ENCODE data around the gene SLC22A31.

Gene SLC22A31

DNA sequence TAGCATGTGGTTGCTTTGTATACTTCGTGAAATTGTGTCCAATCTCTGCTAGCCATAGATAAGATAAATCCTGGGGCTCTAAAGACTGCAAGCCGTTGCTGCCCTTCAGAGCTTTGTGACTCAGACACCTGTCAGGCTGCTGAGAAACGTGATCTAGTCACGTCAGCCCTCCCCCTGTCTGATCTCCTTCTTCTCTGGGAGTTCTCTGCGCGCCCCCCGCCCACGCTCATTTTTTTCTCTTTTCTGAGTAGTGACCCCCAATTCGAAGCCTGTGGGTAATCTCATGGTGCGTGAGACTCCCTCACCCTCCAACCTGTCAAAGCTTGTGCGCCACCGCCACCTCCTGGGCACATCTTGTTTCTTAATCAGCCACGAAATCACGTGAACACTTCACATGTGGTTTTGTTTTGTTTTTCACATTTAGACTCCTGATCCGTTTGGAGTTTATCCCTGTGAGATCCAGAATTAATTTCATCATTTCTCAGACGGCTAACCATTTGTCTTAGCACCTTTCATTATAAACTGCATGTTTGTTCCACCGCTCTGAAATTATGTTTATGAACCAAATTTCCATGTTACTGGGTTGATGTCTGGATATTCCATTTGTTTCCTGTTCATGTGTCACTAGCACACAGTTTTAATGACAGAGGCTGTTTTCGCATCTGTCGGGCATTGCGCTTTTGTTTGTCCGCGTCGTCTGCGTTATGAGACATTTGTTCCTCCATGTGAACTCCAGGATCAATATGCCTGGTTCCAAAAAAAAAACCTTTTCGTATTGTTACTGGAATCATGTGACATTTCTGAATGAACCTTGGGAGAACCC, 16.2 kb upstream of the SLC22A31 start:
- peak; percentile 52 for DNase-seq (ENCODE audit: low read depth)

DNA sequence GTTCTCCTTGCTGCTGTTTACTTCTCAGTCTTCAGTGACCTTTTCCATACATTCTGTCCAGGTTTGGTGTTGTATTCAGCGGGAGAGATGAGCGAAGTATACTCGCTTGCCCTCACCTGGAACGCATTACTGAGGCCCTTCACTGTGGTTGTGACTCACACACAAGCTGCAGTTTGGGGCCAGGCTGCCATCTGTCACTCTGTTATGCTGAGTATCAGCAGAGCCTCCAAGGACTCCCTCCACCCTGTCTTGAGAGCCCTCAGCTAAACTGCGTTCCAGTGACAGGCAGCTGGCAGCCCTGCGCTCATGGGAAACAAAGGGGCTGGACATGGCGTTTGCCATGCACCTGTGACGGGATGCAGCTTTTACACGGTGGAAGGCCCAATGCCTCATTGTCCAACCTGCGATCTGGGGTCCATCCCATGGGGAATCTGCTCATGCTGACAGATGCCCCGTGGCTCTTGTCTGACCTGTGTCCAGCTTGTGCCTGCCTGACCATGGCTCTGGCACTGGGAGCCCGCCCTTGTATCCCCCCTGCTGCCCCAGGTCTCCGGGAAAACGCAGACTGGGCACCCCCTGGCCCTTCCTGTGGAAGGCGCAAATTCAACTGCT, 10.7 kb upstream of the SLC22A31 start:
- peak; percentile 52 for DNase-seq (ENCODE audit: low read depth)

DNA sequence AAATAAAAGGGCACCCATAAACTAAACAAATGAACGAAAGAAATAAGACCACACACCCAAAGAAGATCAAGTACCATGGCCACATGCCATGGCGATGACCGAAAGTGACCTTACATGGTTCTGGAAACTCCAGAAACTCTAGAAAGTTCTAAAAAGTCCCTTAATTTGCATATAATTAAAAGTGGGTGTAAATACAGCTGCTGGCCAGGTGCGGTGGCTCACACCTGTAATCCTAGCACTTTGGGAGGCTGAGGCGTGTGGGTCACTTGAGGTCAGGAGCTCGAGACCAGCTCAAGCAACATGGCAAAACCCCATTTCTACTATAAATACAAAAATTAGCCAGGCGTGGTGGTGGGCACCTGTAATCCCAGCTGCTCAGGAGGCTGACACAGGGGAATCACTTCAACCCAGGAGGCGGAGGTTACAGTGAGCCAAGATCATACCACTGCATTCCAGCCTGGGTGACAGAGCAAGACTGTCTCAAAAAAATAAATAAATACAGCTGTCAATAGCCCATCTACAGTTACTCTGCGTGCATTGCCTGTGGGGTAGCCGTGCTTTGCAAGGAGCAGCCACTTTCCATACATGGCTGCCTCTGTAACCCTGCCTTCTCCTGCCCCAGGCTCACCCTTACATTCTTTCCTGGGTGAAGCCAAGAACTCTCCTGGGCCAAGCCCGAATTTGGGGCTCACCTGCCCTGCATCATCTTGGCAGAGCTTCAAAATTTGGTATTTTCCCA, 10.0 kb upstream of the SLC22A31 start:
- DNase-seq (ENCODE audit: low read depth) = no peak

DNA sequence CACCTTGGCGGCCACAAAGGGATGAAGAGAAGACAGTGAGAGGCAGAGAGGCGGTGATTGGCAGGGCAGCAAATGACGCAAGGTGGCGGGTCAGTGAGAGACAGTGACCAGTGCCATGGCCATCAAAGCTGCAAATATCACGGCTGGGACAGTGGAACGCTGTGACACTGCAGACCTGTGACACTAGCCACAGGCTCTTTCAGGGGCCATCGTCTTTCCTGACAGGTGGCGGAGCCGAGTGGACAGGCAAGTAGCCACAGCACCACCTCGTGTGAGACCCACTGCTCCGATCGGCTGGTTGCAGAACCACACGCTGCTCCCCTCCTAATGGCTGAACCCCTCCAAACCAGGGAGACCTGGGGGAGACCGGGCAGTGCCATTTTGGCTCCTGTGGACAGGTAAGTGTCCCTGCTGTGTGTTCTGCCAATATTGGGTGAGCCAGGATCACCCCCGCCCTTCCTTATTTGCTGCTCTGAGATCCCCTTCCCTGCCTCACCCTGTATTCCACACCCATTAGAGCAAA, 9.2 kb upstream of the SLC22A31 start:
- DNase-seq (ENCODE audit: low read depth) = no peak

DNA sequence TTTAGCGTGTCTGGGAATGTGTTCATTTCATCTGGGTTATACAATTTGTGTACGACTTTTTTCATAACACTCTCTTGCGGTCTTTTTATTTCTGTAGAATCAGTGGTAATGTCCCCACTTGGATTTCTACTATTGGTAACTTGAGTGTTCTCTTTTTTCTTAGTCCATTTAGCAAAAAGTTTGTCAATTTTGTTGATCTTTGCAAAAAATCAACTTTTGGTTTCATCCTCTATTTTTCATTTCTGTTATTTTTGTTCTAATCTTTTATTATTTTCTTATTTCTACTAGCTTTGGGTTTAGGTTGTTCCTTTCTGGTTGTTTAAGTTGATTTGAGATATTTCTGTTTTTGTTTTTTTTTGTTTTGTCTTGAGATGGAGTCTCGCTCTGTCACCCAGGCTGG, 7.7 kb upstream of the SLC22A31 start:
- no peak for DNase-seq (ENCODE audit: low read depth)

DNA sequence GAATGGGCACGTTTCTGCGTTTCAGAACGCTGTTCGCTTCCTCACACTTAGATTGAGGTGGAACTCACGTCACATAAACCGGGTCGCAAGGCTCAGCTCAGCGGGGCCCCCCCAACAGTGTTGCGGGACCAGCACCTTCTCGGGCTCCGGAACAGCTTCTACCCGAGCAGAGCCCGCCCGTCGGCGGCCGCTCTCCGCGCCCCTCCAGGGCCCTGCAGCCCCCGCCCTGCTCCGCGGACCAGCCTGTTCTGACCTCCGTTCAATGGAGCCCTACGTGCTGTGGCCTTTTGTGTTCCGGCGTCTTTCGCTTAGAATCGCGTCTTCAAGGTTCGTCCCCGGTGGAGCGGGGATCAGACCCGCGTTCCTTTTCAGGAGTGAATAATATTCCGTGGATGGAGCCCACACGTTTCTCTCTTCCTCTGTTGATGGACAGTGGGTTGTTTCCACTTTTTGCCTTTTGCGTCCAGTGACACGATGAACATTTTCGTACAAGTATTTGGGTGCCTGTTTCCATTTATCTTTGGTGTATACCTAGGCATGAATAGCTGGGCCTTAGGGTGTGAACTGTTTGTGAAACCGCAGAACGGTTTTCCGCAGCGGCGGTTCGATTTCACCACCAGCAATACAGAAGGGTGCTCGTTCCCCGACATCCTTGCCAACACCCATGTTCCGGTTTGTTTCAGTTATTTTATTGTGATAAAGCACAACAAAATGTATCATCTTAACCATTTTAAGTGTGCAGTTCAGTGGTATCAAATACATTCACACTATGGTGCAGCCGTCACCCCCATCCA, 2.3 kb upstream of the SLC22A31 start:
- no peak for DNase-seq (ENCODE audit: low read depth)

DNA sequence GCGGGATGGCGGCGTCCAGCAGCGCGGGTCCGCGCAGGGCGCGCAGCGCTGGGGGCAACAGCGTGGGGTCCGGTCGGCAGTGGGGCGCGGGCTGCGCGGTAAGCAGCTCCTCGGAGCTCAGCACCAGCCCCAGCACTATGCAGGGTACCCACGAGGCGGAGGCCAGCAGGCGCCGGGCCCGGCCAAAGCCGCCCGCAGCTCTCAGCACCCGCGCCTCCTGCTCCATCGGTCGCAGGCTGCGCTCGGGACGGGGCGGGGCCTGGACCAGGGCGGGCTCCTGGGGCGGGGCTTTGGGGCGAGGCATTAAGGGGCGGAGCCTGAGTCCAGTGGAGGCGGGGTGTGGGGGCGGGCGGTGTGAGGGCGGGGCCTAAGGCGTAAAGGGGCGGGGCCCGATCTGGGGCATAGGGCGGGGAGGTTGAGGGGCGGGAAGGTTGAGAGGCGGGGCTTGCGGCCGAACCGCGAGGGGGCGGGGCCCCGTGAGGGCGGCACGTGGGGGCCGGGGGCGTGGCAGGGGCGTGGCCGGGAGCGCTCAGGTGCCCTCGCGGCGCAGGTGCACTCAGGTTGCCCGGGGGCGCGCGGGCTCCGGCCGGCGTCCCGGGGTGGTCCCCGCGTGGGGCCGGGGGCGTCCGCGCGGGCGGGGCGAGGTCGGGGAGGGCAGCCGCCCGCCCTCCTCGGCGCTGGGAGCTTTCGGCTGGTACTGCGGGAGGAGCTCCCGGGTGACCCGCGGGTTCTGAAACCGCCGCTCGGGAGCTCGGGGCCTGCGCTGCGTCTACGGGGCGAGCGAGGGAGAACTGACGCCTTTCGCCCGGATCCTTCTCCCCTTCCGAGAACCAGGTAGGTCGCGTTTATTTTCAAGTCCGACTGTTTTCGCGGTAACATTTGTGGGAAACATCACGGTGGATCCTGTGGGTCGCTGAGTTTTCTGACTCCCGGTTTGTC, 1.4 kb upstream of the SLC22A31 start:
- no peak for DNase-seq (ENCODE audit: low read depth)

DNA sequence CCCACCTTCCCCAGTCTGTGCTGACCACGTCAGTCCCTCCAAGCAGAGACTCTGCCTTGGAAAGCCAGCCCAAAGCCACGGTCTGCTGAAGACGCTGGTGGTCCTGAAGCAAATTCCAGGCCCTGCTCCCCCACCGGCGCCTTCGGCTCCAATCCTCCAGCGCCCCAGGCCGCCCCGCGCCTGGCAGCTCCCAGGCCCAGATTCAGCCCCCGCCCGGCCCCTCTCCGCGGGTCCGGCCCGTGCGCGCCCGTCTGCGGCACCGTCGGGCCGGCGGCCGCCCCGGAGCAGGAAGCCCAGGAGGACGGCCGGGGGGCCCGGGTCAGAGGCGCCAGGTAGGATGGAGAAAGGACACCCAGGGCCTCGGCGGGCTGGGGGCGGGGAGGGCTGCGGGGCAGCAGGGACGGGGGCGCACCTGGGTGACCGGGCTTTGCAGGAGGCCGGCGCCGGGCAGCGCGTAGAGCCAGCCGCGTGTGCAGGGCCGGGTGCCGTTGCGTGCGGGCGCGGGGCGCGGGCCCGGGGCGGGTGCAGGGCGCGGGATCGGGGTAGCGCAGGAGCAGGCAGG, 594 bp upstream of the SLC22A31 start:
- DNase-seq (ENCODE audit: low read depth) = no peak

DNA sequence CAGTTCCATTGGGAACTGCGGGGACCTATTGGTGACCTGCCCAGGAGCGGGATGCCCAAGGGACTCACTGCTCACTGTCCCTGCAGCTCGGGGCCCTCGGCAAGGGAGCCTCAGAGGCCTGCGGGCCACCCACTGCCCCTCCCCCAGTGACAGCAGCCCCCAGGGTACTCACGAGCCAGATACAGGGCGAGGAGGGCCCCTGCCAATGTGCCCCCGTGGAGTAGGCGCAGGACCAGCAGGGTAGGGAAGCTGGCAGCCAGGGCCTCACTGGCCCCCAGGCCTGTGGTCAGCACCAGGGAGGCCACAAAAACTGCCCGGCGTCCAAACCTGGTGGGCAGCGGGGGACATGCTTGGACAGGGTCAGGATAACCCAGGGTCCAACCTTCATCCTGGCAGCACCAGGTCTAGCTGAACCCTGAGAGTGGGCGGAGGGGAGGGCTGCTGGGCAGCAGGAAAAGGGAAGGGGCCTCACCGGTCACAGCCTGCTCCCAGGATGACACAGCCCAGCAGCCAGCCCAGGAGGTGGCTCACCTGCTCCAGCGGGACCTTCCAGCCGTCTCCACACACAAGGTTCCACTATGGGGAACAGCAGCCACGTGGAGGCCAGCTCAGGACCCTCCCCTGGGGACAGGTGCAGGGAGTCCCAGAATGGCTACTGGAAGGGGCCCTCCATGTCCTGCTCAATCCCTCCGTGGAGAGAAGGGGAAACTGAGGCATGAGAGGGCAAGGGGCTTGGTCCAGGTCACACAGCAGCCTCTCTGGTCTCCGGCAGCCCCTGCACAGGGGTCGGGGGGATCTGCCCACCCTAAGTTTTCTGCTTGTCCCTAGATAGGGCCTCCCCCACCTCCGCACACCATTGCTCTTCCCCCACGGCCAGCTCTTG, 855 bp downstream of the SLC22A31 start:
- no peak for DNase-seq (ENCODE audit: low read depth)

DNA sequence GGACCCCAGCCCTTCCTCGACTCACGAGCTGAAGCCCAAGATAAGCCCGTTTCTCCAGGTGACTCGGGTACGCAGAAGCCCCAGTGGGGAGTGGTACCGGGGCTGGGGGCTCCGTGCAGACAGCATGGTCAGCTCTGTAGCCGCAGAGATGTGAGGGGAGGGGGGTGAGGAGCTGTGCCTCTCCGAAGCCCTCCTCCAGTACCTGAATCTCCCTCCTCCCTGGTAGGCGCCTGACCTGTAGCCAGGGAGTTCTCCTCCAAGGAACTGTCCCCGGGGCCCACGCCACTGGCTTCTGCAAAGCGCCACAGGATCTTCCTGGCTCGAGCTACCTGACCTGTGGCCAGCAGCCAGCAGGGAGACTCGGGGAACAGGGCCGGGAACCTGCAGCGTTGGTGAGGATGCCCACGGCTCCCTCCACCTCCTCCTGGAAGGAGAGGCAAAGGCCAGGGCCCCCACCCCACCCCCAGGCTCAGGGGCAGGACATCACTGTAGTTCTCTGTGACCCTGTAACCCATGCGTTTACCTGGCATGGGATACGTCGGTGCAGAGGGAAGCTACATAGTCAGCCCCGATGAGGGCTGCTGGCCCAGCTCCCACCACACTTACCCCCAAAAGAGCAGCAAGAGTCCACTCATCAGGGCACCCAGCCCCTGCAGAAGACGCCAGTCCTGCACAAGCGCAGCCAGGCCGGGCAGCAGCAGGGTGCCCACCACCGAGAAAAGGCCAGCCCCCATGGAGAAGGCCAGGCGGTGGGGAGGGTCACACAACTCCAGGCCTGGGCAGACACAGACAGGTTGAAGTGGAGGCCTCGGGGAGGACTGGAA, 1.7 kb downstream of the SLC22A31 start:
- no peak for DNase-seq (ENCODE audit: low read depth)

DNA sequence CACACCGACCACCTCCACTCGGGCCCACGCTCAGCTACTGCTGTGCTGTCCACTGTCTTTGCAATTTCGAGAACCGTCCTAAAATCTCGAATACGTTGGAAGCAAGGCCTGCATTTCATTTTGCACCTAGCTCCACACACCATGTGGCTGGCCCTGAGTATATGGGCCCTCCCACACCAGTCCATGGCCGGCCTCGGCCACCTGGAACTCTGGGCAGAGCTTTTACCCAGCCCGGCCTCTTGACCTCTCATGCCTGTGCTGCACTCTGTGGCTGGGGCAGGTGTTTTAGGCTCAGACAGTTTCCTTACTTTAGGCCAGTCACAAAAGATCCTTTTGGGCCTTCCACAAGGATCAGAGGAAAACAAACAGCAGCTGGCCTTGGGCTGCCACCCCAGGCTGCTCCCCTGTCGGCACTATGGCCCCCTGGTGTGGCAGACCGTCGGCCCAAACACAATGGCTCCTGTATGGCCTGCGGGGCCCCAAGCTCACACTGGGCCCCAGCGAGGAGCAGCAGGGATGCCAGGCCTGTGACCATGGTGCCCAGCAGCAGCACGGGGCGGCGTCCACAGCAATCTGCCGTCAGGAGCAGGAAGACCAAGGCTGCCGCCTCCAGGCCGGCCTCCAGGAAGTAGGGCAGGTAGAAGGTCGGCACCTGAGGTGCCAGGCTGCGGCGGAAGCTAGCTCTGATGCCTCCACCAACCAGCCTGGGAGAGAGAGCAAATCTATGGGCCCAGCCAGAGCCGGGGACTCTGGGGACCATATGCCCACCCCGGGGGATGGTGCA, 2.5 kb downstream of the SLC22A31 start:
- DNase-seq (ENCODE audit: low read depth) = no peak

DNA sequence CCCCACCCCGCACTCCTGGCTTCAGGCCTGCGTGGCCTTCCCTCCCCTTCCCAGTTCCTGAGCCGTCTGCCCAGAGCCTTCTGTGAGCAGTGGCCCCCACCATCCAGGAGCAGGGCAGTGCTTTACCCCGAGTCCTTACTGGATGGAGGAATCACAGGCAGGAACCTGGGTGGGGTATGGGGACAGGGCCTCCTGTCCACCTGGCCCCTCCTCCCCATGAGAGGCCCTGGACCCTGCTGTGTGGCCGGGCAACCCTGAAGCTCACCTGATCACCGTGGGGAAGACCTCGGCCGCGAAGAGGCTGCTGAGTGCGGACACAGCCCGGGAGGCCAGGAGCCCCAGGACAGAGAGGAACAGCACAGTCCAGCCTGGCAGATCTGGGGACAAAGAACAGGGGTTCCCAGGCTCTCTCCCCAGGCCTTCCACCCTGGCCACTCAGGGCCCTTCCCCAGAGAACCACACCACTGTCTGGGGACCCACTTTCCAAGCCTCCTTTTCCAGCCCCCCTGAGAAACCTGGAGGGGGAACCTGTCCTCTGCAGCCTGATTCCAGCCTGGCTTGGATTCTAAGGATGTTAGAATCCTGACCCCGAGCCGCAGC, 3.2 kb downstream of the SLC22A31 start:
- DNase-seq (ENCODE audit: low read depth) = no peak

DNA sequence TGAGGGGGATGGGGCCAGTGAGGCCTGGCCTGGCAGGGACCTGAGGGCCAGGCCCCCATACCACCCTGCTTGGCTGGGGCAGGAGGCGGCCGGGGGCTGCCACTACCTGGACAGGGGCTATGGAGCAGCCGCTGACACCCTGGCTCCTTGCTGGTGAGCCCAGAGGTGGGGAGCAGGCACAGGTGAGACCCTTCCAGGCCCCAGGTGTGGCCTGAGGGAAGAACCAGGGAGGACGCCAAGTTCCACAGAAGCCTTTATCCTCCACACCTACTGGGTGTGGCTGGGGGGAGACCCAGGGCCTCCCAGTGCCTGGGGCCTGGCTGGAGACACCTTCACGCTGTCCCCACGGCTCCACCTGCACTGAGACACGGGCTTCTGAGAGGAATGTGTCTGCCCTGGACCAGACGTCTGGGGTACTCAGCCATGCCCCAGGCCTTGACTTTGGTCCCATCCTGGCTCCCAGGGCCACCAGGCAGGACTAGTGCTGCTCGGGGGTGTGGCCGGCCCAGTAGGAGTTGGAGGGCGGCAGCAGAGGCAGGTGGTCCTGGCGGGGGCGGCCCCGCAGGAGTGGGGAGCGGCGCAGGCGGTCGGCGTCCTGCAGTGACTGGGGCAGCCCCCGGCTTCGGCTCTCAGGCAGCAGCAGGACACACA, 4.7 kb downstream of the SLC22A31 start:
- no peak for DNase-seq (ENCODE audit: low read depth)

DNA sequence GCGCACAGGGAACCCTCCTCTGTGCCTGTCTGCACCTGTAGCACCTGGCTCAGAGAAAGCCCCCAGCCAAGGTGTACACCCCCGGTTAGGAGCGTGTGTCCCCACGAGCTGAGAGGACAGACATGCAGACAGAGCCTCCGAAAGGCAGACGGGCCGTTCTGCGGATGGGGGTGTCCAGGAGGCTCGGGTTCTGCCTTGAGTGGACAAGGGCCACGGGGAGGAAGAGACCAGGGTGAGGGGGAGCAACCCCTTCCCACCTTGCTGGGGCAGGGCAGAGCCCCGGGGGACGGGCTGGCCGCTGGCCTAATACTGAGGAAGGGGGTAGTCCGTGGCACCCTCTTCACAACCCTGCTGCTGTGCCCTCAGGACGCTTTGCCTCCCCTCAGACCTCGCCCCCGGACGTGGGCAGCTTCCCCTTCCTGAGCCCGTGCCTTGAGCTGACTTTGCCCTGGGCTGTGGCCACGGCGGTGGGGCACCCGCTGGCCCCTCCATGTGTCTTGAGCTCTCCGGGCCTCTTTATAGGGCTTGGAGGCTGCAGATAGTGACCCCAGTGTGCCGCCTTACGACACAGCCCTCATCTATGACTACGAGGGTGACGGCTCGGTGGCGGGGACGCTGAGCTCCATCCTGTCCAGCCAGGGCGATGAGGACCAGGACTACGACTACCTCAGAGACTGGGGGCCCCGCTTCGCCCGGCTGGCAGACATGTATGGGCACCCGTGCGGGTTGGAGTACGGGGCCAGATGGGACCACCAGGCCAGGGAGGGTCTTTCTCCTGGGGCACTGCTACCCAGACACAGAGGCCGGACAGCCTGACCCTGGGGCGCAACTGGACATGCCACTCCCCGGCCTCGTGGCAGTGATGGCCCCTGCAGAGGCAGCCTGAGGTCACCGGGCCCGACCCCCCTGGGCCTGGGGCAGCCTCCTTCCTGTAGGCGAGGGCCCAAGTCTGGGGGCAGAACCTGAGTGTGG, 5.7 kb downstream of the SLC22A31 start:
- DNase-seq (ENCODE audit: low read depth) = no peak

DNA sequence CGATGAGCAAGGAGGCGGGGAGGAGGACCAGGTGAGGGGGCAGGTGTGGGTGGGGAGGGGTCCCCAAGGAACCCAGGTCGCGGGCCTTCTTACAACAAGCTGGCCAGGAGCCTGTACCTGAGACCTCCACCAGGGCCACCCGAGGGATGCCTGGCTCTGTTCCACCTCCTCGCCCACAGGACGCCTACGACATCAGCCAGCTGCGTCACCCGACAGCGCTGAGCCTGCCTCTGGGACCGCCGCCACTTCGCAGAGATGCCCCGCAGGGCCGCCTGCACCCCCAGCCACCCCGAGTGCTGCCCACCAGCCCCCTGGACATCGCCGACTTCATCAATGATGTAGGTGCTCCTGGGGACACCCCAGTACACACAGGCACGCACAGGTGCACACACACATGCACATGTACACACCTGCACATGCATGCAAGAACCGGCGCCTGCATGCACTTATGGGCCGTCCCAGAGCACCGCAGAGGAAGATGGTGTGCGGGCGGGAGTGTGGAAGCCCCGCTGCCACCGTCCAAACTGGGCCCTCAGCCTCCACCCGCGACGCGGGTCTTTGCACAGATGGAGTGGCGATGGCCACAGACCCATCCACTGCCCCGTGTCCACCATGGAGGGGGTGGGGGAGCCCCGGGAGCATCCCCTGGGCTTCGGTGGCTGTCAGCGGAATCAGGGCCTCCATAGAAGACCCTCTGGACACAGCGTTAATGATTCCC, 6.6 kb downstream of the SLC22A31 start:
- no peak for DNase-seq (ENCODE audit: low read depth)

Measured in GM04504 (cell line).